HG03039 (cell line): ENCODE data around the gene MARK3.

Experiments used
- ATAC-seq: cut with Tn5 transposase; IDR thresholded peaks from one replicate; pipeline ENCODE4 v1.9.1; 2021; ENCODE audit warnings: mild to moderate bottlenecking, moderate library complexity; ENCODE audit not compliant: unreplicated experiment

Gene MARK3

DNA sequence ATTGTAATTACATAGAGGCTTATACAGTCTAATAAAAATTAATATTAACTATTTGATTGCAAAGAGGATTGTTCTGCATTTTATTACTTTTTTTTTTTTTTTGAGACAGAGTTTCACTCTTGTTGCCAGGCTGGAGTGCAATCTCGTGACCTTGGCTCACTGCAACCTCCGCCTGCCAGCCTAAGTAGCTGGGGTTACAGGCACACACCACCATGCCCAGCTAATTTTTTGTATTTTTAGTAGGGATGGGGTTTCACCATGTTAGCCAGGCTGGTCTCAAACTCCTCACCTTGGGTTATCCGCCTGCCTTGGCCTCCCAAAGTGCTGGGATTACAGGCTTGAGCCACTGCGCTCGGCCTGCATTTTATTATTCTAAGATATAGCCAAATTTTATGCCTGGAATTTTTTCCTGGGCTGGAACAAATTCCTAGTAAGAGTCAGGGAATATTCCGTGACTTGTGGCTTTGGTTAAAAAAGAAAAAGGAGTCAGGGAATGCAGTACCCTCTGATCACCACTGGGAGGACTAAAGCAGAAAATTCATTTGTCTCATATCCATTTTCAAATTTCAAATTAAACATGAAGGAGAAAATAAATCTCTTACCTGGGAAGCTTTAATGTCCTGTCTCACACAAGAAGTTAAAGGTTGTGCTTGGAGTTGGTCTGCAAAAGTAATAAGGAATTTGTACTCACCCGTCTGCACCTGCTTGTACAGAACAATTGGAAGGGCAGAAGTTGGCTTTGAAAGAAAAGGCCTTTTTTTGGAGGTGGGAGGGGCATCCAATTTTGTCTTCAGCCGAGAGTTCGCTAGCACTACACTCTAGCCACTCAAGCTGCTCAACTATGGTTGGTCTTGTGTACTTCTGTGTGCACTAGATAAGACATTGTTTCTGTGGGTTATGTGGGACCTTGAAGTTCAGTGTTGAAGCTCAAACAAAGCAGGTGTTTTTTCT lies 8.7 kb downstream of the MARK3 start:
- no peak for ATAC-seq

DNA sequence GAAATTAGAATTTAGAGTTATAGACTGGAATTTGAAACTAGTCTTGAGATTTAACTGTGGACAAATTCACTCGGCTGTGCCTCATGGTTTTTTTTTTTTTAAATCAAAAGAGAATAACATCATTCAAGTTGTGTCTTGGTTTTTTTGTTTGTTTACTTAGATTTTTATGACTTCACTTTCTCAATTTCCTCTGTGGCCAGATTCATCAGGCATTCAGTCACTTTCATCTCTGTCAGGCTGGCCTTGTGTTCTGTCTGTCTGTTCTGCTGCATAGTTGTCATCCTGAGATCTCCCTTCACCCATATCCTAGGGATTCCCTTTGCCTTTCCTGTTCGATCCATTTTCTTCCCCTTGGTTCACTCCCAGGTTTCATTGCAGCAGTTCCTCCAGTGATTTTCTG lies 10.0 kb downstream of the MARK3 start:
- no peak for ATAC-seq

DNA sequence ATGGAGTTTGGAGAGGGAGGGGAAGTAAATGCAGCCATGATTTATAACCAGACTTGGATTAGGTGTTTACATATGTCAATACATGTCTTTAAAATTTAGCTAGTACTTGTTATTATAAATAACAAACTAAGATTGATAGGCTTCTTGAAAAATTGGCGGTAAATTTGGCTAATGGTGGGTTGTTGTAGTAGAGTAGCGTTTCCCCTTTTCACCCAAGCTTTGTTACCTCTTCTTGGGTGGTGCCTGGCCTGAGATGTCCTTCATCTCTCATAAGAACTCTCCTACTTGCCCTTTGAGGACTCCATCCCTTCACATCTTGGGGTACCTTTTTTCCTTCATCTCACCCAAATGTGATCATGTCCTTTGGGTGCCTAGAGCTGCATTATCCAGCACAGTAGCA lies 11.2 kb downstream of the MARK3 start:
- no peak for ATAC-seq

DNA sequence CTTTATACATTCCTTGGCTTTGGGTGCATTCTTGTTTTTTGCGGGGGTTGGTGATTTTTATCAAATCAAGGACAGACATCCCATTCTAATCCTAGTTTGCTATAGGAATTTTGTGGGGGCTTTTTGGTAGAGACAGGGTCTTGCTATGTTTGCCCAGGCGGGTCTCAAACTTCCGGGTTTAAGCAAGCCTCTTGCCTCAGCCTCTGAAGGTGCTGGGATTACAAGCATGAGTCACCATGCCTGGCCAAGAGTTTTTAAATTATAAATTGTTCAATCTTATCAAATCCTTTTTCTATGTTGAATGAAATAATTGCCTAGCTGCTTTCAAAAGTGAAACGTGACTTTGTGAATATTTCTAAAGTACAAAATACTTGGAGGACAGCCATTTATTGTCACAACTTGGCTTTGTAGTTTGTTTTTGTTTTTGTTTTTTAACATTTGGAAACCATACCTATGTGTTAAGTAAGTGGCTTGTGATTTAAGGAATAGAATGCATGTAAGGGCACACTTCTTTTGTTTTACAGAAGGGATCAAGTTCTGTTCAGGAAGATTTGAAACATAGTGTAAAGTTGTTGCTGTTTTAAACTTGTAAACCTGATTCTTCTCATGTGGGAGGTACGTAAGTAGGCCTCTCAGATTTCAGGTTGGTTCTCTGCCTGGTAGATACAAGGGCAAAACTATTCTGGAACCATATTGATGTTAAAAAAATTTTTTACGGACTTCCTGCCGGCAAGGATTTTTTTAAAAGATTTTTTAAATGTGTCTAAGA lies 13.4 kb downstream of the MARK3 start:
- no peak for ATAC-seq

DNA sequence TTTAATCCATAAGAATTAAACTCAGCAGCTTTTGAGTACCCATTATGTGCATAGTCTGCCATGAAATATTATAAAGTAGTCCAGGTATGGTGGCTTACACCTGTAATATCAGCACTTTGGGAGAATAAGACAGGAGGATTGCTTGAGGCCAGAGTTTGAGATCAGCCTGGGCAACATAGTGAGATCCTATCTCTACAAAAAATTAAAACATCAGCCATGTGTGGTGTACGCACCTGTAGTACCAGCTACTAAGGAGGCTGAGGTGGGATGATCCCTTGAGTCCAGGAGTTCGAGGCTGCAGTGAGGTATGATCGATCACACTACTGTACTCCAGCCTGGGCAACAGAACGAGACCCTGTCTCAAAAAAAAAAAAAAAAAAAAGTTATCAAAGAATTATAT lies 15.3 kb downstream of the MARK3 start:
- ATAC-seq: no peak

DNA sequence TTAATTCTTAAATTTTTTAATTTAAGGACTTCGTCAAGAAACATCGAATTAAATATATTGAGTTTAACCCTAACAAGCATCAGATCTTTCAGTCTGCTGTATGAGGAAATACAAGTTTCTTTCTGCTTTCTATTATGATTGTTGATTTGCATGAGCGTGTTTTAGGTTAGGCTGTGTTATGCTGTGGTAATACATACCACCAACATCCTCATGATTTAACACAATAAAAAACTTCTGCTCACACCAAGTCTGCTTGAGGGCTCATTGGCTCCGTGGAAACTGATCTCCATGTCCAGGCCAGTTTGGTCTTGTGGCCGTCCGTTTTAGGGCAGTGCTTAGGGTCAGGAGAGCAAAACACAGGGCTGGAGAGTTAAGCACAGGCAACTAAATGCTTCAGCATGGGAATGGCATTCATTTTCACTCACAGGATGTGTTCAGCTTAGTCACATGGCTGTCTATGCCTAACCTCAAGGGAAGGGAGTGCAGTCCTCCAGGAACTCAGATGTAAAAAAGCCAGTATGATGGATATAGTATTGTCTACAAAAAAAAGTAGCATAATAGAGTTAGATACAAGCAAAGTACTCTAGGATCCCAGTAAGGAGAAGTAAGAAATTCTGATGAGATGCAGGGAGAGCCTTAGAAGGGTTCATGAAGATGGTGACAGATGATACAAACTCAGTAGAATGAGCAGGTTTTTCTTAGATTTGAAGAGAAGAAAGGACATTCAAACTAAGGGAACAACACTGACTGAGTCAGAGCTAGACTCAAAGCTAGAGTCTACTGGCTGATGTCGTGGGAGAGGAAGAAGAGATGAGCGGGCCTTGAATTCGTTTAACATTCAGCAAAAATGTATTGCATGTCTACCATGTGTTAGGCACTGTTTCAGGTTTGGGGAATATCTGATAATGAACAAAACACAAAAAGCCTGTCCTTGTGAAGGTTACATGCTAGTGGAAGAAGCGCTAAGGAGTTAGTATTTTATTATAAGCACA lies 16.3 kb downstream of the MARK3 start:
- ATAC-seq: no peak

DNA sequence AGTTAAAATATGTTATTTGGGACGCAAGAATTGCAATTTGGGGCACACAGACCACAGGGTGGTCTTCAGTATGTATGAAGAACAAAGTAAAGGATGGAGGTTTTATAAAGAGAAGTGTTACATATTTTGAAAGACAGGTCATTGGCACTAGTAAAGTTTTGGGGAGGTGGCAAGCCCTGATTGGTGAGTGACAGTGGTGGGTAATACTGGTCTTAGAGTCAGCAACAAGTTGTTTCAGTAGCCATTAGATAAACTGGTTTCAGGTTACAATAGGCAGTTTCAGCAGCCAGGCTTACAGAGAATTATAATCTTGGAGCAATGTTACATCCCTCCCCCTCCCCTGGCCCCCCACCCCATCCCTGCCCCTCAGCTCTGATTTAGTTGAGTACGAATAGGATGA lies 17.5 kb downstream of the MARK3 start:
- no peak for ATAC-seq

DNA sequence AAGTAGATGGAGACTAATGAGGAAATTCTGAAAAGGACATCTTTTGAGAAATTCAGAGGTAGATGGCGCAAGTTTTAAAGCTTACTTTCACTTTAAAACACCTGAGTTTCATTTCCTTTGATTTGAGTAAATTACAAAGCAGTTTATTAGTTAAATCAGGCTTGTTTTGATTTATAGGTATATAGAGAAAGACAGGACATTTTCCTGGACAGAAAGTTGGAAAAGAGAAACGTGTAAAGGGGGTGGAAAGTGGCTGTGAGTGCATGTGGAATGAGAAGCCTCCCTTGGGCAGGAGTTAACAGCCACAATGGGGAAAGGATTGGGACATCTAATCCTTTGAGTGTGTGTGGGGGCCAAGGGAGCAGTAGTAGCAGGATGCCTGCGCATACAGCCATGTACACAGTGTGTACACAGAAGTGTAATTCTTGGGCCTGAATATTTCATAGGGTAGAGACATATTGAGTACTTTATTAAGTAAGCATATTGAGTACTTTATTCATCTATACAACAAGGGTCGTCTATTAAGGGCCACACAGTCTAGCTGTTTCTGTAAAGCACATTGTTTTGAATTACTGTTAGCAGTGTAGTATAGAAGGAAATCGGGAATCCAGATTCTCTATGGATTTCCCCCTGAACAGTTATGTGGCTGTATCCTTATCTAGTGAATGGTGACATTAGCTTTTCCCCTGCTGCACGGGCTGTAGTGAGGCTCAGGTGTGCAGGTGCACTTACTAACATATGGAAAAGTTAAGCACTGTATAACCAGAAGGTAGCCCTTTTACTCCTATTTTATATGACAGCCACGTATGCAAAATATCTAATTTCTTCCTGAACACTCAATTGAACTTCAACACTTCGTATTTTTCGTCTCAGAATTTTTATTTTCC lies 19.1 kb downstream of the MARK3 start:
- ATAC-seq: no peak

DNA sequence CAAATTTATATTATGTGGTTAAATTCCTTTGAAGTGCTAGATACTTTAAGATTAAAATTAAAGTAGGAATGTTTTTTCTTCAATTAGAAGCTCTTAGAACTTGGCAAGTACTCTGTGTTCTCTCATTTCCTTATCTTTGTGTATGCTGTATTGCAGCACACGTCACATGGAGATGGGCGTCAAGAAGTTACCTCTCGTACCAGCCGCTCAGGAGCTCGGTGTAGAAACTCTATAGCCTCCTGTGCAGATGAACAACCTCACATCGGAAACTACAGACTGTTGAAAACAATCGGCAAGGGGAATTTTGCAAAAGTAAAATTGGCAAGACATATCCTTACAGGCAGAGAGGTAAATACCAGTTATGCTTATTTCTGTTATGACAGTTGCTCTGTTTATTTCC lies 19.7 kb downstream of the MARK3 start:
- ATAC-seq: no peak

DNA sequence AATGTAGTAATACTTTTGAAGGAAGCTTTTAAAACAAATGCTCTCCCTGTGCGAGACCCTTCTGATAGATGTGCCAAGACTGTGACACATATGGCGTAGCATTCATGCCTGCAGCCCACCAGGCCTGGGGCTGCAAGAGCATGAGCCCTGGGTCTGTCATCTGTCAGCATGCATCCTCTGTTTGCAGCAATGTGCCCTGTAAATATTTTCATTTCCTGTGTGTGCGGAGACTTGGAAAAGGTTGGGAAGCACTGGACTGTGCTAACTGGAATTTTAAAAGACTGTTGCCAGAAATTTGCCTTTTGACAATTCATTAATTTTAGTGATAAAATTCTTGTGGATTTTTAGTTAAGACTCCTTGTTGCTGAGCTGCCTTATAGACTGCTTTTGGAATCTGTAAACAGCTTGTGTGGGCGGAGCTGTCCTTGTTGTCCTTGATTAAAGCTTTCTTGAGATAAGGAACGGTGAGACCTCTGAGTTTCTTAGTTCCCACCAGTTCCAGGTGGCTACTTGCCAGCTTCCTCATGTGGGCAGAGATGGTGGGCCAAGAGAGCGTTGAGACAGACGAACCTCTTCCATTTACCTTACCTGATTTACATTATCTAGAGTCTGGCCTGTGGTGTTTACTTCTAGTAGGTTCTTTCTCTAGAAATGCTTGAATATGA lies 23.4 kb downstream of the MARK3 start:
- ATAC-seq: no peak

DNA sequence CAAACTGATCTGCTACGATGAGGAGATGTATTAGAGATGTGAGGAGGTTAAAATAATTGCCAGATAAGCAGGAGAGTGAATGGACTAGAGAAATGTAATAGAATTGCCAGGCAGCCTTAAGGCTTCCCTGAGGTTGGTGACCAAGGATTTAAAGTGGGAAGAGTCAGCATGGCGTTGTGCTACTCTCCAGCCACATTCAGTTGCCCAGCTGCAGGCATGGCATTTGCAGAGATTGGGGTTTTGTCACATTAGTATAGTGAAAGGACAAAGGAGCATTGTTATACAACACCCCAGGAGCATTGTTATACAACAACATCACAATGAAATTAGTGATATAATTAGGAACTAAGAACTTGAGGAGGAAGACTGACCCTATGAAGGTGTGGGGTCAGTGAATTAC lies 31.7 kb downstream of the MARK3 start:
- ATAC-seq: no peak

DNA sequence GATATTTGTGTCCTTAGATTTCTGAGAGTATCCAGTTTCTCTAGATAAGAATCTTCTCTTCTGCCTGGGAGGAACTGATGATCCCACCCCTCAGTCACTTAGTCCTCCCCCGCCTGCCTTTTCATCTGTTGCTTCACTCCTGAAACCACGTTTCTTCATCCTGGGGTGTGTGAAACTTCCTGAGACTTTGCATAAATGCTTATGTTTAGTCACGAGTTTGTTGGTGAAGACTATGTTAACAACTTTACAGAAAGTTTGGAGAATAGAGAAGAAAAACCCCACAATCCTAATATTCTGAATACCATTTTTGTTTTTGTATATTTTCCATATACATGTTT lies 33.2 kb downstream of the MARK3 start:
- no peak for ATAC-seq

DNA sequence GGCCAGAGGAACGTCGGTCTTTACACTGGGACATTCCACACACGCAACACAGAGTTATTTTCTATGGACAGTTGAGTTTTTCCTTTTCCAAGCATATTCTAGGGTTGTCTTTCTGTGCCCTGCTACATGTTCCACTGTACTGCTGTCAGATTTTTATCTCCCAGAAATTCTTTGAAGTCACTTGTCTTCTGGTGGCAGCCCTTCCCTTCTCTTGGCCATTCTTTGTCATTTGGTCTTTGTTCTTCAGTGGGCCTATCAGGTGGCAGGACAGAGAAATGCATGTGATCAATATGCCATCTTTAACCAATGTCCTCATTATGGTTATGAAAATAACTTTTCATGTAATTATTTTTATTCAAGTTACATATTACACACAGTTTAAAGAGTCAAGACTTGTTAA lies 36.3 kb downstream of the MARK3 start:
- no peak for ATAC-seq

DNA sequence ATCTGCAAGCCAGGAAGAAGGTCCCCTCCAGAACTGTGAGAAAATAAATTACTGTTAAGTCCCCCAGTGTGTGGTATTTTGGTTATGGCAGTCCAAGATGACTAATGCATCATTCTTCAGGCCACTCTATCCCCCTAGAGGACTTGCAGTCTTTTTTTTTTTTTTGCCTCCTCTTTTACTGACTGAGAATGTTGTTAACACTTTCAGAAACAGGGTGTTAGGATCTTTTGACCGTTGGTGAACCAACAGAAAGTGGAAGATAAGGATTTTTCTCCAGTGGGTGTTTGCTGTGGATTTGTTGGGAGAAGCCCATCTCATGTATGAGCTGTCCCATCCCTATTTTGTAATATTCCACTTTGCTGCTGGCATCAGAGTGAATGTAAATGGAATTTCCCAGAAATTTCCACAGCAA lies 37.8 kb downstream of the MARK3 start:
- no peak for ATAC-seq

DNA sequence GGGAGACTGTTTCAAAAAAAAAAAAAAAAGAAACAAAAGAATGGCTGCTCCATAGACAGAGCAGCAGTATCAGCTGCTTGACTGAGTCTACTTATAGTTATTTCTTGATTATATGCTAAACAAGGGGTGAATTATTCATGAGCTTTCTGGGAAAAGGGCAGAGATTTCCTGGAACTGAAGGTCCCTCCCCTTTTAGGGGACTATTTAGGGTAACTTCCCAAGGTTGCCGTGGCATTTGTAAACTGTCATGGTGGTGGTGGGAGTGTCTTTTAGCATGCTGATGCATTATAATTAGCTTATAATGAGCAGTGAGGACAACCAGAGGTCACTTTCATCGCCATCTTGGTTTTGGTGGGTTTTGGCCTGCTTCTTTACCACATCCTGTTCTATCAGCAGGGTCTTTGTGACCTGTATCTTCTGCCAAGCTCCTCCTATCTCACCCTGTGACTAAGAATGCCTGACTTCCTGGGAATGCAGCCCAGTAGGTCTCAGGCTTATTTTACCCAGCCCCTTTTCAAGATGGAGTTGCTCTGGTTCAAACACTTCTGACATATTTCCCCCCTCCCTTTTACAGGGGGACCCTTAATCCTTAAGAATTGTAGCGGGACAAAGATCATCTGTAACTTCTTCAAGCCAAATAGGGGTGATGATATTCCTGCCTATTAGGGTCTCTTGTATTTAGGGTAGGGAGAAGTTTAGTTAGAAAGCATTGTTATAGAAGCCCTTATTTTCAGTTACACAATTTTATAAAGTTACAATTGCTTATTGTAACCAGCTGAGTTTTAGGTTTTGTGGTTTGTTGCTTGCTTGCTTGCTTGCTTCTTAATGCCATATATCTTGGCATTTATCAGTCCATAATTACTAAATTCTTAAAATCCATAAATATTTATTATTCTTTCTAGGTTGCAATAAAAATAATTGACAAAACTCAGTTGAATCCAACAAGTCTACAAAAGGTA lies 42.5 kb downstream of the MARK3 start:
- no peak for ATAC-seq

DNA sequence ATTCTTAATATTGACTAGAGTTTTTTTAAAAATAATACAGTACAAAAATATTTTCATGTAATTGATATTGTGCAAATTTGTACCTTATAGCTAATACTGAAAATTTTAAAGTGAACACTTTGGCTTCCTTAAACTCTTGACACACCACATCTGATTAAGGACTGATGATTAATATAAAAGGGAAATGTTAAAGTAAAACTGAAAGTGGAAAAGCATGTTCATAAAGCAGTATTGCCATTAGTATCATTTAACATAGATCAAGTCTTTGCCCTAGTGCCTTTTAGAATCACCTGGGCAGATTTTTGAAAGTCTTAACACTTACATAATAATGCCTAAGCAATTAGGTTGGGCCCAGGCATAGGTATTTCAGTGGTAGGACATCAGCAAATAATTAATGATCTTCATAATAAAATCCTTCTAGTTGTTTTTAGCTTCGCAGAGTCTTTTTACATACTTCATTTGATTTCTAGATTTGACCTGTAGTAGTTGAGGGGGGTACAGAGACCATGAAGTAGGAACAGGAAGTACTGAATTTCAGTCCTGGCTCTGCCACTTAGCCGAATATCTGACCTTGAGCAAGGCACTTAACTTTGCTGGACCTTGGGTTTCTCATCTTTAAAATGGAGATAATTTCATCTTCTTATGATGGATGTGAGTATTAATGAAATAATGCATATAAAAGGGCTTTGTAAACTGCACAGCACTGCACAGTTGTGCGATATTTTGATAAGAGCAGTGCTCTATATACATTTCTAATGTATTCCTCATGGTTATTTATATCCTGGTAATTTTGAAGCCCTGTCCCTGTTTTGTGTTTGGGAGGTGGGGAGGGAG lies 43.7 kb downstream of the MARK3 start:
- ATAC-seq: no peak

DNA sequence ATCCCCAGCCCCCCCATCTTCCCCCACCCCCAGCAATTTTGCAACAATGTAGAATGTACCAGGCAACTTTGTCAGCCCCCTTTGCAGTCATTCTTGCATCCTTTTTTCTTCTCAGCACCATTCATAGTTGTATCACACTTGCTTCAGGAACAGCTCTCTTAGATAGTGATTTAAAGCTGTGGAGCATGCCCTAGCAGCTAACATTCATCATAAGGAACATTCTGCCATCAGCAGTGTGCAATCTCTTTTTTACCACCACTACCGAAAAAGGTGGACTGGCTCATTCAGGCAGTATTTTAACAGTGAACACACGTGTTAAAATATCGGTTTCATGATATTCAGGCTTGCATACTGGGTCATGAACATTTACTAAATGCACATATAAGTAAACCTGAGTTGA lies 45.1 kb downstream of the MARK3 start:
- ATAC-seq: no peak

DNA sequence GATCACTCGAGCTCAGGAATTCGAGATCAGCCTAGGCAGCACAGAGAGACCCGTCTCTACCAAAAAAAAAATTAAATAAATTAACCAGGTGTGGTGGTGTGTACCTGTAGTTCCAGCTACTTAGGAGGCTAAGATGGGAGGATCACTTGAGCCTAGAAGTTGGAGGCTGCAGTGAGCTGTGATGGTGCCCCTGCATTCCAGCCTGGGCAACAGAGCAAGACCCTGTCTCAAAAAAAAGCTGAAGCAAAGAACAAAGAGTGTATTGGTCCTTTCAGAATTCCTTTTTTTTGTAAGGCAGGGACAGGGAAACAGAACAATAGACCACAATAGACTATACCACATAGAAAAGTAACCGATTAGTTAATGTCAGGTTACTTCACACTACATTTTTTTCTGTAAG lies 47.4 kb downstream of the MARK3 start:
- no peak for ATAC-seq
